ENCODE data around the gene RSAD1. TPM values are rescaled to one million over a fixed set of nuclear protein-coding genes. Genes with fewer than 3 reads are reported as not detected.

The RSAD1 gene
- total and polyA plus RNA-seq, 4 donors: 20.1 to 43.2 (median 29.9) TPM

- peaks cover 0 to 2% (median 0%) of the 10 kb centered on the region in 4 donors for H3K9me3 ChIP-seq (ENCODE audit: control insufficient read depth in 4 of 4, insufficient read depth in 3 of 4, low read length in 3 of 4)
- no peak overlapping the region for H3K27ac ChIP-seq (ENCODE audit: low read depth in 1 of 2, low read length in 1 of 2)
- no peak overlapping the region for H3K9ac ChIP-seq (ENCODE audit: insufficient read depth in 1 of 2, low read length in 2 of 2)
- H3K4me1 ChIP-seq (ENCODE audit: control insufficient read depth in 5 of 5, insufficient read depth in 5 of 5, low read length in 5 of 5): peaks cover 0 to 17% (median 3%) of the 10 kb centered on the region in 5 donors
- 81 to 90% methylated on average over 4 of the region's 4 CpGs for WGBS, 2 donors
- H3K27me3 ChIP-seq (ENCODE audit: control insufficient read depth in 3 of 3, insufficient read depth in 3 of 3, low read length in 2 of 3): peaks cover 0 to 22% (median 0%) of the 10 kb centered on the region in 3 donors
- DNase-seq (no peak), ATAC-seq (ENCODE audit: insufficient read depth, low FRiP score) (no peak)
- TF ChIP-seq CTCF (IDR thresholded peaks at IDR 0.05; ENCODE audit: control extremely low read depth, extremely low read depth): no peak
- peaks cover 0 to 9% (median 7%) of the 10 kb centered on the region in 4 donors for H3K36me3 ChIP-seq (ENCODE audit: control insufficient read depth in 4 of 4, insufficient read depth in 4 of 4, low read length in 4 of 4)
- no peak overlapping the region for H3K4me3 ChIP-seq
Measured at GRCh38 chr17:50464736-50465135, 13.9 kb upstream of the RSAD1 start.

GRCh38 chr17:50465171-50465570 lies 13.5 kb upstream of the RSAD1 start:
- peaks cover 0 to 24% (median 0%) of the 10 kb centered on the region in 3 donors for H3K27me3 ChIP-seq (ENCODE audit: control insufficient read depth in 3 of 3, insufficient read depth in 3 of 3, low read length in 2 of 3)
- peaks cover 0 to 9% (median 7%) of the 10 kb centered on the region in 4 donors for H3K36me3 ChIP-seq (ENCODE audit: control insufficient read depth in 4 of 4, insufficient read depth in 4 of 4, low read length in 4 of 4)
- H3K4me1 ChIP-seq (ENCODE audit: control insufficient read depth in 5 of 5, insufficient read depth in 5 of 5, low read length in 5 of 5): peaks cover 0 to 17% (median 3%) of the 10 kb centered on the region in 5 donors
- TF ChIP-seq CTCF (IDR thresholded peaks at IDR 0.05; ENCODE audit: control extremely low read depth, extremely low read depth): no peak
- no peak overlapping the region for H3K4me3 ChIP-seq
- WGBS, 2 donors: 97 to 99% methylated on average over 6 of the region's 6 CpGs
- no peak for DNase-seq
- no peak overlapping the region for H3K9ac ChIP-seq (ENCODE audit: insufficient read depth in 1 of 2, low read length in 2 of 2)
- ATAC-seq (ENCODE audit: insufficient read depth, low FRiP score): no peak
- no peak overlapping the region for H3K27ac ChIP-seq (ENCODE audit: low read depth in 1 of 2, low read length in 1 of 2)
- H3K9me3 ChIP-seq (ENCODE audit: control insufficient read depth in 4 of 4, insufficient read depth in 3 of 4, low read length in 3 of 4): peaks cover 0 to 2% (median 0%) of the 10 kb centered on the region in 4 donors

GRCh38 chr17:50465635-50466034 lies 13.0 kb upstream of the RSAD1 start:
- Histone ChIP-seq H3K9ac (ENCODE audit: insufficient read depth in 1 of 2, low read length in 2 of 2) (no peak overlapping the region), H3K9me3 (ENCODE audit: control insufficient read depth in 4 of 4, insufficient read depth in 3 of 4, low read length in 3 of 4) (peaks cover 0 to 2% (median 0%) of the 10 kb centered on the region in 4 donors), H3K4me1 (ENCODE audit: control insufficient read depth in 5 of 5, insufficient read depth in 5 of 5, low read length in 5 of 5) (peaks cover 0 to 17% (median 3%) of the 10 kb centered on the region in 5 donors), H3K4me3 (no peak overlapping the region), H3K27ac (ENCODE audit: low read depth in 1 of 2, low read length in 1 of 2) (no peak overlapping the region), H3K27me3 (ENCODE audit: control insufficient read depth in 3 of 3, insufficient read depth in 3 of 3, low read length in 2 of 3) (peaks cover 0 to 24% (median 0%) of the 10 kb centered on the region in 3 donors), H3K36me3 (ENCODE audit: control insufficient read depth in 4 of 4, insufficient read depth in 4 of 4, low read length in 4 of 4) (peaks cover 0 to 9% (median 7%) of the 10 kb centered on the region in 4 donors)
- 91 to 94% methylated on average over 9 of the region's 9 CpGs for WGBS, 2 donors
- no peak for TF ChIP-seq CTCF (IDR thresholded peaks at IDR 0.05; ENCODE audit: control extremely low read depth, extremely low read depth)
- DNase-seq (no peak), ATAC-seq (ENCODE audit: insufficient read depth, low FRiP score) (no peak)
